Measurements from ENCODE around the gene ELOVL6.

DNA sequence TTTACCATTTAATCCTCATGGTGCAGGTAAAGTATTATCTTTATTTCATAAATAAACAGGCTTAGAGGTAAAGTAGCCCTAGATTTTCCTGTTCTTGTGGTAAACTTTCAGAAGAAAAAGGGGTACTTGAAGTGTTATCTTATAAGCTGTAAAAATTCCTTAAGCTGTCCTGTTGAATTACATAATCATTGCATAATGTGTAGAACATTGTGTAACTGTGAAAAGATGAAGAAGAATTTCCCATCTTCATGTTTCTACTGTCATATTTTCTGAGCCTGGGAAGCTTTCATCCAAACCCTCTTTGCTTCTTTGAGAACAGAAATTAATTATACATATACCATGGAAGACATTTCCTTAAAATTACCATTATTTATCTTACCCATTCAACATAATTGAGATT, 90.5 kb downstream of the ELOVL6 start:
- TF ChIP-seq POLR2A (IDR thresholded peaks at IDR 0.05) (no peak), CTCF (IDR thresholded peaks at IDR 0.05) (no peak)

All from testis (tissue), 2 donors.